Measurements from ENCODE around the gene ZBTB38. TPM values are rescaled to one million over a fixed set of nuclear protein-coding genes. Genes with fewer than 3 reads are reported as not detected.

The ZBTB38 gene
- total and polyA plus RNA-seq, 2 donors (not counting 3 experiments of a cell fraction or from before 2014, with no cell fraction given) = 31.1 to 85.2 TPM

DNA sequence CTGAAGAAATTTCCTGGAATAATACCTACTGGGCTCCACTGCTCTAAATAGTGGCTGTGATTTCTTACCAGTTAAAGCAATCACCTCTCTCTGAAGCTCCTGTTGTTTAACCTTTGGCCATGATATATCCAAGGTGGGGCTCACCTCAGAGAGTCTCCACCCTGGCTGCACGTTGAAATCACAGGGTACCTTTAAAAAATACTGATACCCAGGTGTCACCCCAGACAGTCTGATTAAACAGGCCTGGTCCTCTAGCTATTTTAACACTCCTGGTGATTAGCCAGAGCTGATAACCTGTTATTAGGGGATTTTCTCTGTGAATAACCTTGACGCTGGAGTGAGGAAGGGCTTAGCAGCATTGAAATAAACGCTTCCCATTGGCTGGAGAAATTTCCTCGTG, 22.3 kb upstream of the ZBTB38 start:
- intact Hi-C loops (cut with micrococcal nuclease) = no loop called here

More for the DNA sequence above, 22.3 kb upstream of the ZBTB38 start:
- H3K36me3 ChIP-seq (ENCODE audit: control insufficient read depth in 2 of 2, extremely low read depth in 1 of 2, insufficient read depth in 2 of 2, low read length in 2 of 2) = no peaks in the 10 kb centered on the region
- H3K27ac ChIP-seq (ENCODE audit: insufficient read depth, low read depth, low read length) = no peak overlapping the region
- FAIRE-seq (no peak), DNase-seq (ENCODE audit: low read depth, low spot score) (no peak)
- no peaks in the 10 kb centered on the region for H3K9me3 ChIP-seq (replicated peaks; ENCODE audit: control insufficient read depth, insufficient read depth, low read length)
- no TSS peak for BruUV-seq (replicated peaks)
- ChIA-PET POLR2A (interaction anchor here (1.0 kb wide), 1 partner anchor 9 kb away, joined by 3 read pairs; no protein-coding TSS in a partner anchor), CTCF (interaction anchor here (0.8 to 2.5 kb wide), 10 partner anchors 8 to 109 kb away, joined by 3 to 25 read pairs (median 4); no protein-coding TSS in a partner anchor)
- H3K9ac ChIP-seq (replicated peaks; ENCODE audit: extremely low read depth, insufficient read depth, low read length) = no peak overlapping the region
- no peaks in the 10 kb centered on the region for H3K9me1 ChIP-seq (replicated peaks; ENCODE audit: control insufficient read depth, extremely low read depth, insufficient read depth, low read length)
- TF ChIP-seq MYC (IDR thresholded peaks at IDR 0.05; ENCODE audit: low read depth, low read length) = no peak
- TF ChIP-seq JUN (IDR thresholded peaks at IDR 0.05; ENCODE audit: borderline replicate concordance, insufficient read depth, insufficient read length, low read depth) = no peak
- TF ChIP-seq FOS (IDR thresholded peaks at IDR 0.05; ENCODE audit: borderline replicate concordance, insufficient read depth, low read length) = no peak
- TF ChIP-seq, protein P1, sequence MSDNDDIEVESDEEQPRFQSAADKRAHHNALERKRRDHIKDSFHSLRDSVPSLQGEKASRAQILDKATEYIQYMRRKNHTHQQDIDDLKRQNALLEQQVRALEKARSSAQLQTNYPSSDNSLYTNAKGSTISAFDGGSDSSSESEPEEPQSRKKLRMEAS (IDR thresholded peaks at IDR 0.05; ENCODE audit: insufficient read depth, insufficient read length) = no peak
- TF ChIP-seq POLR2A (IDR thresholded peaks at IDR 0.05; ENCODE audit: low read depth, low read length) = no peak
- no peak for TF ChIP-seq CTCF (IDR thresholded peaks at IDR 0.05; ENCODE audit: extremely low read depth in 1 of 2, insufficient read depth in 1 of 2, low read depth in 1 of 2, low read length in 2 of 2)
- TF ChIP-seq POLR2AphosphoS5 (IDR thresholded peaks at IDR 0.05; ENCODE audit: insufficient read depth, low read depth, low read length) = no peak
- TF ChIP-seq EZH2 (IDR thresholded peaks at IDR 0.05; ENCODE audit: borderline replicate concordance, low read depth, low read length, severe bottlenecking) = no peak
- dilution Hi-C loops (cut with MboI; ENCODE audit: extremely low pct_ligation_motif_present, low sequenced_read_pairs) = no loop called here
- H3K27me3 ChIP-seq (ENCODE audit: control insufficient read depth in 2 of 2, insufficient read depth in 2 of 2, low read length in 2 of 2) = no peaks in the 10 kb centered on the region
- peak overlapping the region; percentile 37 for H3K4me2 ChIP-seq (ENCODE audit: insufficient read depth, low read length)
- H3K4me1 ChIP-seq (ENCODE audit: control insufficient read depth, extremely low read depth, insufficient read depth, low read length) = peaks cover 12% of the 10 kb centered on the region
- no peaks in the 10 kb centered on the region for H4K20me1 ChIP-seq (replicated peaks; ENCODE audit: control insufficient read depth, extremely low read depth, insufficient read depth, low read length)
- no peak overlapping the region for H3K4me3 ChIP-seq (replicated peaks in 1 of 3; ENCODE audit: insufficient read depth in 1 of 3, low read depth in 1 of 3, low read length in 3 of 3)
- H2AFZ ChIP-seq (ENCODE audit: low read depth, low read length) = peak overlapping the region; percentile 83
- no peaks in the 10 kb centered on the region for H3K79me2 ChIP-seq (ENCODE audit: control insufficient read depth, insufficient read depth, low read length)

Data from endothelial cell of umbilical vein (primary cell).